ENCODE measurements around the gene AKT2. TPM values are rescaled to one million over a fixed set of nuclear protein-coding genes. Genes with fewer than 3 reads are reported as not detected.

The AKT2 gene
- total RNA-seq, 1 donor from 2014 or later: 54.8 TPM

DNA sequence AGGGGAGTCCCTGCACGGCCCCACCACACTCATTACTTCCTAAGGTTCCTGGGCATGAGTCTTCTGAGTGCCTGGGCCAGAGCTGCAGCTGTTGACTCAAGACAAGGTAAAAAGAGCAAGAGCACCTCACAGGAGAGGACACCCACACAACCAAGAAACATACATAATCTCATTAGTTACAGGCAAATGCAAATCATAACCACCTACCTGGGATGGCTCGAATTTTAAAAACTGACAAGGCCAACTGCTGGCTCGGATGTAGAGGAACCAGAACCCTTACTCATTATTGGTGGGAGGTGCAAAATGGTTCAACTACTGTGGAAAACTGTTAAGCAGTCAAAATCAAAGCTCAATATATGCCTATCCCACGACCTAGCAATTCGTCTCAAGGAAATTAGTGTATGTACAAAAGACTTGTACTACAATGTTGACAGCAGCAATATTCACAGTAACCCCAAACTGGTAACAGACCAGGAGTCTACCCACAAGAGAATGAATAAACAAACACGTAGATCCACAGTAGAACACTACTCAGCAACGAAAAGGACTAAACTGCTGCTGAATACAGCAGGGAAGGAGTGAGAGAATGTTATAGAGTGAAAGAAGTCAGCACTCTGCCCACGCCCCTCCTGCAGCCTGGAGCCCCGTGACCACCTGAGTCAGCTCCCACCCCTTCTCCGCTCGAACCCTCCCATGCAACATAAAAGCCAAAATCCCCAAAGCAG lies 15.8 kb downstream of the AKT2 start:
- TF ChIP-seq, protein P1, sequence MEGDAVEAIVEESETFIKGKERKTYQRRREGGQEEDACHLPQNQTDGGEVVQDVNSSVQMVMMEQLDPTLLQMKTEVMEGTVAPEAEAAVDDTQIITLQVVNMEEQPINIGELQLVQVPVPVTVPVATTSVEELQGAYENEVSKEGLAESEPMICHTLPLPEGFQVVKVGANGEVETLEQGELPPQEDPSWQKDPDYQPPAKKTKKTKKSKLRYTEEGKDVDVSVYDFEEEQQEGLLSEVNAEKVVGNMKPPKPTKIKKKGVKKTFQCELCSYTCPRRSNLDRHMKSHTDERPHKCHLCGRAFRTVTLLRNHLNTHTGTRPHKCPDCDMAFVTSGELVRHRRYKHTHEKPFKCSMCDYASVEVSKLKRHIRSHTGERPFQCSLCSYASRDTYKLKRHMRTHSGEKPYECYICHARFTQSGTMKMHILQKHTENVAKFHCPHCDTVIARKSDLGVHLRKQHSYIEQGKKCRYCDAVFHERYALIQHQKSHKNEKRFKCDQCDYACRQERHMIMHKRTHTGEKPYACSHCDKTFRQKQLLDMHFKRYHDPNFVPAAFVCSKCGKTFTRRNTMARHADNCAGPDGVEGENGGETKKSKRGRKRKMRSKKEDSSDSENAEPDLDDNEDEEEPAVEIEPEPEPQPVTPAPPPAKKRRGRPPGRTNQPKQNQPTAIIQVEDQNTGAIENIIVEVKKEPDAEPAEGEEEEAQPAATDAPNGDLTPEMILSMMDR (IDR thresholded peaks at IDR 0.05; ENCODE audit: insufficient read depth, low read length, severe bottlenecking): no peak
- Histone ChIP-seq H3K27me3 (ENCODE audit: control insufficient read depth, insufficient read depth, low read length) (no peaks in the 10 kb centered on the region), H3K4me3 (ENCODE audit: low read depth, low read length) (no peak overlapping the region), H3K36me3 (ENCODE audit: control insufficient read depth, insufficient read depth, low read length) (peaks cover 11% of the 10 kb centered on the region)
- no peak for DNase-seq (ENCODE audit: low read depth)
- FAIRE-seq: no peak

DNA sequence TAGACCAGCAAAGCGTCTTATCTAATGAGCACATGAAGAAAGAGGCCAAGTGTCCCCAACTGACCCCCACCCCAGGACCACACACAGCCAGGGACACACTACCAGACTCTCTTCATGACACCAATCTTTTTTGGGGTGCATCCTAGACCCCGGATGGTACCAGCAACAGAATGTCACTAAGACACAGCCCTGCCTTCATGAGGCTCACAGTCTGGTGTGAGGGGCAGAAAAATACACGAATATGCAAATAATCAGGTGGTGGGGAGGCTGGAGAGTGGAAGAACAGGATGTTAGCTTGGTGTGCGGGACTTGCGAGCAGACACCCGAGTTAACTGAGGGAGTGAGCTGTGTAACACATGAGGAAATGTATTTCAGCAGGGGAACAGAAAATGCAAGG lies 17.5 kb downstream of the AKT2 start:
- TF ChIP-seq, protein P1 (IDR thresholded peaks at IDR 0.05; ENCODE audit: insufficient read depth, low read length, severe bottlenecking): no peak
- DNase-seq (ENCODE audit: low read depth): no peak
- no peaks in the 10 kb centered on the region for H3K27me3 ChIP-seq (ENCODE audit: control insufficient read depth, insufficient read depth, low read length)
- peaks cover 19% of the 10 kb centered on the region for H3K36me3 ChIP-seq (ENCODE audit: control insufficient read depth, insufficient read depth, low read length)
- no peak for FAIRE-seq
- H3K4me3 ChIP-seq (ENCODE audit: low read depth, low read length): no peak overlapping the region

DNA sequence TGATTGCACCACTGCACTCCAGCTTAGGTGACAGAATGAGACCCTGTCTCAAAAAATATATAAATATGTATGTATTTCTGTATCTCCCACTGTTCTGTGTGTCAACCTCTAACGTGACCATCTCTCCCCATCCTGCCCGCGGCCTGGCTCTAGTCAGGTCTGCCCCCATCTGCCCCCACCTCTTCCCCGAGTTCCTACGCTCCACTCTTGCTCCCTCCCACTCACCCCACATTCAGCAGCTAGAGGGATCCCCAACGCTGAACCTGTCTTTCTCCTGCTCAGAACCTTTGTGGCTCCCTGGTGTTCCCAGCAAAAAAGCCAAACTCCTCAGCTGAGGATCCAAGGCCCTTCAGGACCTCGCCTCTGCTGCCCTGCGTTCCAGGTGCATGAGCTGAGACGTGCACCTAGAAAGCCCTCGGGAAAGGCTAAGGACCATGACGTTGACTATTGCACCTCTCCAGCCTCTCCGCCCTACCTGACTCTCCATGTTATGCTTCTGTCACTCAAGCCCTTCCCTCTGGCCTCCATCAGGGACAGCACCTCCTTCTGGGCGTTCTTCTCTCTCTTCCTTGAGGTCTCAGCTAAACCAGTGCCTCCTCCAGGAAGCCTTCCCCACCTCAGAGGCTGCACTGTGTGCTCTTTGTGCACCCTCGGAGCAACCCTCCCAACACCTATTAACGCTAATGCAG lies 18.1 kb downstream of the AKT2 start:
- Histone ChIP-seq H3K36me3 (ENCODE audit: control insufficient read depth, insufficient read depth, low read length) (peaks cover 20% of the 10 kb centered on the region), H3K27me3 (ENCODE audit: control insufficient read depth, insufficient read depth, low read length) (no peaks in the 10 kb centered on the region), H3K4me3 (ENCODE audit: low read depth, low read length) (no peak overlapping the region)
- FAIRE-seq (no peak), DNase-seq (ENCODE audit: low read depth) (no peak)
- TF ChIP-seq, protein P1 (IDR thresholded peaks at IDR 0.05; ENCODE audit: insufficient read depth, low read length, severe bottlenecking): no peak

DNA sequence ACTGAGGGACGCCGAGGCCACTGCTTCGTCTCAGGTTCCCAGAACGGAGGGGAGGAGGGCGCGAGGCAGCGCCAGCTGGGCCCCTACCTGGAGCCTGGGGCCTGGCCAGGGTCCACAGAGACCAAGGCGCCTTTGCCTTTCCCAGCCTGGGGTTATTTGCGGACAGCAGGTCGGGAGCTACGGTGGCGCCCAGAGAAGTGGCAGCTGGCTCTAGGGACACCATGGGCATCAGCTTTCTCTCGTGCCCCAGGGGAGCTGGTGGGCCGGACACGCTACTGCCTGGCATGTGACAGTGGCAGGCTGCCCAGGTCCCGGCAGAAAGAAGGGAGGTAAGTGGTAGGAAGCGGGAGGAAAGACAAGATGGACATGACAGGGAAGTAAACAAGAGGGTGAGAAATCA lies 19.0 kb downstream of the AKT2 start:
- no peak for FAIRE-seq
- Histone ChIP-seq H3K4me3 (ENCODE audit: low read depth, low read length) (no peak overlapping the region), H3K36me3 (ENCODE audit: control insufficient read depth, insufficient read depth, low read length) (peaks cover 20% of the 10 kb centered on the region), H3K27me3 (ENCODE audit: control insufficient read depth, insufficient read depth, low read length) (no peaks in the 10 kb centered on the region)
- no peak for DNase-seq (ENCODE audit: low read depth)
- TF ChIP-seq, protein P1 (IDR thresholded peaks at IDR 0.05; ENCODE audit: insufficient read depth, low read length, severe bottlenecking): no peak

DNA sequence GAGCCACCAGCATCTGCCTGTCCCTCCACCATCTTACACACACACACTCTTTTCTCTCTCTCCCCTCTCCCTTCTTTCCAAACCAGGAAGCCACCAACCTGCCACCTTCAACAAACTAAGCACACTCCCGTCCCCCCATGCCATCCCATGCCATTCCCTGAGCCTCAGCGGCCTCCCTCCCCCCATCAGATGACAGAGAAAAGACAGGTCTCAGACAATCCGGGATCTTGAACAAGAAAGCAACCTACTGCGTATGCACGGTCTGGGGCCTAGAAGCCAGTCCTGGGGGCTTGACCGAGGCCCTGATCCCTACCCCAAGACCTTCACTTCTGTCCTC lies 19.4 kb downstream of the AKT2 start:
- no peak for DNase-seq (ENCODE audit: low read depth)
- Histone ChIP-seq H3K27me3 (ENCODE audit: control insufficient read depth, insufficient read depth, low read length) (no peaks in the 10 kb centered on the region), H3K36me3 (ENCODE audit: control insufficient read depth, insufficient read depth, low read length) (peaks cover 20% of the 10 kb centered on the region), H3K4me3 (ENCODE audit: low read depth, low read length) (no peak overlapping the region)
- FAIRE-seq: no peak
- TF ChIP-seq, protein P1 (IDR thresholded peaks at IDR 0.05; ENCODE audit: insufficient read depth, low read length, severe bottlenecking): no peak

All from bronchial epithelial cell (primary cell).